ENCODE measurements around the gene ABHD8. TPM values are rescaled to one million over a fixed set of nuclear protein-coding genes. Genes with fewer than 3 reads are reported as not detected.
A peak's percentile ranks its signal among the peaks of the same experiment; 100 is the strongest.

Gene ABHD8
- total and polyA plus RNA-seq, 2 of the 13 experiments (the other 11 are each of a cell fraction or from before 2014, with no cell fraction given): 6.3 to 7.2 TPM

GRCh38 chr19:17255150-17255621 lies 48.0 kb downstream of the ABHD8 start (continued):
- TF ChIP-seq JARID2 (CRISPR knock-in tag; IDR thresholded peaks at IDR 0.05; ENCODE audit: insufficient replicate concordance): no peak
- no peak for TF ChIP-seq SIX1 (CRISPR knock-in tag; IDR thresholded peaks at IDR 0.05; ENCODE audit: borderline replicate concordance)
- TF ChIP-seq, protein P1, sequence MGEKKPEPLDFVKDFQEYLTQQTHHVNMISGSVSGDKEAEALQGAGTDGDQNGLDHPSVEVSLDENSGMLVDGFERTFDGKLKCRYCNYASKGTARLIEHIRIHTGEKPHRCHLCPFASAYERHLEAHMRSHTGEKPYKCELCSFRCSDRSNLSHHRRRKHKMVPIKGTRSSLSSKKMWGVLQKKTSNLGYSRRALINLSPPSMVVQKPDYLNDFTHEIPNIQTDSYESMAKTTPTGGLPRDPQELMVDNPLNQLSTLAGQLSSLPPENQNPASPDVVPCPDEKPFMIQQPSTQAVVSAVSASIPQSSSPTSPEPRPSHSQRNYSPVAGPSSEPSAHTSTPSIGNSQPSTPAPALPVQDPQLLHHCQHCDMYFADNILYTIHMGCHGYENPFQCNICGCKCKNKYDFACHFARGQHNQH (CRISPR knock-in tag; IDR thresholded peaks at IDR 0.05): 0 out of 2 replicates have a peak, but pooled peaks have one; percentile 40
- TF ChIP-seq ZNF24 (IDR thresholded peaks at IDR 0.05): no peak
- no peak for TF ChIP-seq ZEB1 (IDR thresholded peaks at IDR 0.05; ENCODE audit: insufficient replicate concordance, low read depth)
- TF ChIP-seq ZBTB20 (CRISPR knock-in tag; IDR thresholded peaks at IDR 0.05; ENCODE audit: borderline replicate concordance, low read depth): no peak
- TF ChIP-seq ZNF619 (CRISPR knock-in tag; IDR thresholded peaks at IDR 0.05): 0 out of 2 replicates have a peak, but pooled peaks have one; percentile 32
- TF ChIP-seq, protein P2, sequence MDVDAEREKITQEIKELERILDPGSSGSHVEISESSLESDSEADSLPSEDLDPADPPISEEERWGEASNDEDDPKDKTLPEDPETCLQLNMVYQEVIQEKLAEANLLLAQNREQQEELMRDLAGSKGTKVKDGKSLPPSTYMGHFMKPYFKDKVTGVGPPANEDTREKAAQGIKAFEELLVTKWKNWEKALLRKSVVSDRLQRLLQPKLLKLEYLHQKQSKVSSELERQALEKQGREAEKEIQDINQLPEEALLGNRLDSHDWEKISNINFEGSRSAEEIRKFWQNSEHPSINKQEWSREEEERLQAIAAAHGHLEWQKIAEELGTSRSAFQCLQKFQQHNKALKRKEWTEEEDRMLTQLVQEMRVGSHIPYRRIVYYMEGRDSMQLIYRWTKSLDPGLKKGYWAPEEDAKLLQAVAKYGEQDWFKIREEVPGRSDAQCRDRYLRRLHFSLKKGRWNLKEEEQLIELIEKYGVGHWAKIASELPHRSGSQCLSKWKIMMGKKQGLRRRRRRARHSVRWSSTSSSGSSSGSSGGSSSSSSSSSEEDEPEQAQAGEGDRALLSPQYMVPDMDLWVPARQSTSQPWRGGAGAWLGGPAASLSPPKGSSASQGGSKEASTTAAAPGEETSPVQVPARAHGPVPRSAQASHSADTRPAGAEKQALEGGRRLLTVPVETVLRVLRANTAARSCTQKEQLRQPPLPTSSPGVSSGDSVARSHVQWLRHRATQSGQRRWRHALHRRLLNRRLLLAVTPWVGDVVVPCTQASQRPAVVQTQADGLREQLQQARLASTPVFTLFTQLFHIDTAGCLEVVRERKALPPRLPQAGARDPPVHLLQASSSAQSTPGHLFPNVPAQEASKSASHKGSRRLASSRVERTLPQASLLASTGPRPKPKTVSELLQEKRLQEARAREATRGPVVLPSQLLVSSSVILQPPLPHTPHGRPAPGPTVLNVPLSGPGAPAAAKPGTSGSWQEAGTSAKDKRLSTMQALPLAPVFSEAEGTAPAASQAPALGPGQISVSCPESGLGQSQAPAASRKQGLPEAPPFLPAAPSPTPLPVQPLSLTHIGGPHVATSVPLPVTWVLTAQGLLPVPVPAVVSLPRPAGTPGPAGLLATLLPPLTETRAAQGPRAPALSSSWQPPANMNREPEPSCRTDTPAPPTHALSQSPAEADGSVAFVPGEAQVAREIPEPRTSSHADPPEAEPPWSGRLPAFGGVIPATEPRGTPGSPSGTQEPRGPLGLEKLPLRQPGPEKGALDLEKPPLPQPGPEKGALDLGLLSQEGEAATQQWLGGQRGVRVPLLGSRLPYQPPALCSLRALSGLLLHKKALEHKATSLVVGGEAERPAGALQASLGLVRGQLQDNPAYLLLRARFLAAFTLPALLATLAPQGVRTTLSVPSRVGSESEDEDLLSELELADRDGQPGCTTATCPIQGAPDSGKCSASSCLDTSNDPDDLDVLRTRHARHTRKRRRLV (CRISPR knock-in tag; IDR thresholded peaks at IDR 0.05): no peak
- no peak for TF ChIP-seq ELF4 (CRISPR knock-in tag; IDR thresholded peaks at IDR 0.05; ENCODE audit: borderline replicate concordance)
- no peak for TF ChIP-seq ETS1 (CRISPR knock-in tag; IDR thresholded peaks at IDR 0.05)
- TF ChIP-seq, protein P3, sequence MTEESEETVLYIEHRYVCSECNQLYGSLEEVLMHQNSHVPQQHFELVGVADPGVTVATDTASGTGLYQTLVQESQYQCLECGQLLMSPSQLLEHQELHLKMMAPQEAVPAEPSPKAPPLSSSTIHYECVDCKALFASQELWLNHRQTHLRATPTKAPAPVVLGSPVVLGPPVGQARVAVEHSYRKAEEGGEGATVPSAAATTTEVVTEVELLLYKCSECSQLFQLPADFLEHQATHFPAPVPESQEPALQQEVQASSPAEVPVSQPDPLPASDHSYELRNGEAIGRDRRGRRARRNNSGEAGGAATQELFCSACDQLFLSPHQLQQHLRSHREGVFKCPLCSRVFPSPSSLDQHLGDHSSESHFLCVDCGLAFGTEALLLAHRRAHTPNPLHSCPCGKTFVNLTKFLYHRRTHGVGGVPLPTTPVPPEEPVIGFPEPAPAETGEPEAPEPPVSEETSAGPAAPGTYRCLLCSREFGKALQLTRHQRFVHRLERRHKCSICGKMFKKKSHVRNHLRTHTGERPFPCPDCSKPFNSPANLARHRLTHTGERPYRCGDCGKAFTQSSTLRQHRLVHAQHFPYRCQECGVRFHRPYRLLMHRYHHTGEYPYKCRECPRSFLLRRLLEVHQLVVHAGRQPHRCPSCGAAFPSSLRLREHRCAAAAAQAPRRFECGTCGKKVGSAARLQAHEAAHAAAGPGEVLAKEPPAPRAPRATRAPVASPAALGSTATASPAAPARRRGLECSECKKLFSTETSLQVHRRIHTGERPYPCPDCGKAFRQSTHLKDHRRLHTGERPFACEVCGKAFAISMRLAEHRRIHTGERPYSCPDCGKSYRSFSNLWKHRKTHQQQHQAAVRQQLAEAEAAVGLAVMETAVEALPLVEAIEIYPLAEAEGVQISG (CRISPR knock-in tag; IDR thresholded peaks at IDR 0.05): no peak; the same call in 1 of the 2 replicates
- TF ChIP-seq TCF12 (IDR thresholded peaks at IDR 0.05): no peak
- no peak for TF ChIP-seq TCF12 (CRISPR knock-in tag; IDR thresholded peaks at IDR 0.05)
- TF ChIP-seq TGIF2 (CRISPR knock-in tag; IDR thresholded peaks at IDR 0.05): no peak
- TF ChIP-seq ZKSCAN8 (CRISPR knock-in tag; IDR thresholded peaks at IDR 0.05; ENCODE audit: borderline replicate concordance): no peak; the same call in 1 of the 2 replicates
- TF ChIP-seq MEIS2 (CRISPR knock-in tag; IDR thresholded peaks at IDR 0.05): no peak
- peak; percentile 91 for TF ChIP-seq TEAD3 (CRISPR knock-in tag; optimal IDR thresholded peaks at IDR 0.05; ENCODE audit: borderline replicate concordance)
- TF ChIP-seq HNRNPLL (IDR thresholded peaks at IDR 0.05; ENCODE audit: low read depth, low read length, poor library complexity, severe bottlenecking): peak; percentile 51
